Transverse colon (tissue), 4 donors: ENCODE measurements around the gene CSNK1D.
A peak's percentile ranks its signal among the peaks of the same experiment; 100 is the strongest.

Experiments
- EP300 ChIP-seq: sonication (generic); formaldehyde crosslinking; IDR thresholded peaks from one replicate; pipeline ENCODE4 v1.6.1; 2017; ENCODE audit warnings: antibody characterized with exemption, low read depth
- POLR2A ChIP-seq: fragments of 450-650 bp; IDR thresholded peaks from one replicate; pipeline ENCODE4 v1.6.1; 2016; ENCODE audit warnings: antibody characterized with exemption, mild to moderate bottlenecking, moderate library complexity
- POLR2AphosphoS5 ChIP-seq, 3 donors: sonication (generic); formaldehyde crosslinking; IDR thresholded peaks; one replicate each; pipeline ENCODE4 v1.6.1; 2016; ENCODE audit warnings: antibody characterized with exemption in 3 of 3
- TF ChIP-seq, protein P1 (sequence below), 5 experiments: fragments of 200-600 bp in 3 of 5; fragments of 450-650 bp in 2 of 5; sonication (generic) in 3 of 5; IDR thresholded peaks; 1 replicate in 2 of 5; 2 replicates in 3 of 5; pipeline ENCODE4 v1.5.1; 2016 to 2017; ENCODE audit warnings: antibody characterized with exemption in 5 of 5, inconsistent platforms in 3 of 5, mild to moderate bottlenecking in 2 of 5, moderate library complexity in 1 of 5

DNA sequence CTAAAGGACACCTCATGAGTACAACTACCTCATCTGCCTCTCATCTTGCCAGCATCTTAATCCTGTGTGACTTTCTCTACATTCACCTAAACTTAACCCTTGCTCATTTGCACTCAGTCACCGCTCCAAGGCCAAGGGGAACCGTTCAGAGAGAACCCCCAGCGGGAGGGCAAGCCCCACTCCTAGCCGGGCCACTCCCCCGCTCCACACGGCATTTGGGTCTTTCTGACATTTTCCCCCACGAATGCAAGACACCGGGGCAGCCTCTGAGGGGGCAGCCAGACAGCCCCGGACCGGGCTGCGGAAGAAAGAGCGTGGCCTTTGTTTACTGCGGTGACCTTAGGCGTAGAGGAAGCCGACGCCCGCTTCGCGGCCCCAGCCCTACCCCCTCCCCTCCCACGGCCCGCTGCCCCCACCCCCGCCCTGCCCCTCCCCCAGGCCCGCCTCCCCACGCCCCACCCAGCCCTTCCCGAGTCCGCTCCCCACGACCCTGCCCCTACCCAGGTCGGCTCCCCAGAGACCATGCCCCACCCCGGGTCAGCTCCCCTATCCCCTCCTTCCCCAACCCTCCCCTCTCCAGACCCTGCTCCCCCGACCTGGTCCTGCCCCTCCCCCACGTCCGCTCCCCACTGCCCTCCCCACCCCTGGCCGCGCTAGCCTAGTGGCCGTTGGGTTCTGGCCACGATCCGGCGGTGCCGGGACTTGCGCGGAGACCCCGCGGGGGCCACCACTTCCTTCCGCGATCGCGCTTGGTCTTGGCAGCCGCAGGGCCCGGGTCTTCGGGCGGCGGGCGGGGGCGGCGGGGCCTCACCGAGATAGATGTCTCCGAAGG, 789 bp downstream of the CSNK1D start:
- TF ChIP-seq EP300 (no peak), POLR2A (peak; percentile 7), POLR2AphosphoS5 (IDR thresholded peaks at IDR 0.05) (peak in 1 of 3 donors; percentile 7)
- TF ChIP-seq, protein P1, sequence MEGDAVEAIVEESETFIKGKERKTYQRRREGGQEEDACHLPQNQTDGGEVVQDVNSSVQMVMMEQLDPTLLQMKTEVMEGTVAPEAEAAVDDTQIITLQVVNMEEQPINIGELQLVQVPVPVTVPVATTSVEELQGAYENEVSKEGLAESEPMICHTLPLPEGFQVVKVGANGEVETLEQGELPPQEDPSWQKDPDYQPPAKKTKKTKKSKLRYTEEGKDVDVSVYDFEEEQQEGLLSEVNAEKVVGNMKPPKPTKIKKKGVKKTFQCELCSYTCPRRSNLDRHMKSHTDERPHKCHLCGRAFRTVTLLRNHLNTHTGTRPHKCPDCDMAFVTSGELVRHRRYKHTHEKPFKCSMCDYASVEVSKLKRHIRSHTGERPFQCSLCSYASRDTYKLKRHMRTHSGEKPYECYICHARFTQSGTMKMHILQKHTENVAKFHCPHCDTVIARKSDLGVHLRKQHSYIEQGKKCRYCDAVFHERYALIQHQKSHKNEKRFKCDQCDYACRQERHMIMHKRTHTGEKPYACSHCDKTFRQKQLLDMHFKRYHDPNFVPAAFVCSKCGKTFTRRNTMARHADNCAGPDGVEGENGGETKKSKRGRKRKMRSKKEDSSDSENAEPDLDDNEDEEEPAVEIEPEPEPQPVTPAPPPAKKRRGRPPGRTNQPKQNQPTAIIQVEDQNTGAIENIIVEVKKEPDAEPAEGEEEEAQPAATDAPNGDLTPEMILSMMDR (IDR thresholded peaks at IDR 0.05), result no peak
